Muscle layer of duodenum (tissue), 2 donors: ENCODE measurements around the gene EIF3I.

Experiments used
- H3K27ac ChIP-seq: one replicate; pipeline ENCODE4 v1.7.0; 2013; ENCODE audit warnings: mild to moderate bottlenecking, low read length
- H3K27me3 ChIP-seq: one replicate; pipeline ENCODE4 v1.7.0; 2013; ENCODE audit warnings: low read depth, mild to moderate bottlenecking, control low read depth, low read length
- H3K36me3 ChIP-seq, 2 donors: one replicate each; pipeline ENCODE4 v1.7.0; 2013; ENCODE audit warnings: low read length in 2 of 2, control low read depth in 1 of 2, mild to moderate bottlenecking in 1 of 2; ENCODE audit not compliant: insufficient read depth in 2 of 2, control insufficient read depth in 1 of 2
- H3K4me1 ChIP-seq, 2 donors: one replicate each; pipeline ENCODE4 v1.7.0; 2013; ENCODE audit warnings: low read length in 2 of 2, mild to moderate bottlenecking in 2 of 2, control low read depth in 1 of 2, moderate library complexity in 1 of 2; ENCODE audit not compliant: insufficient read depth in 2 of 2, control insufficient read depth in 1 of 2
- H3K4me3 ChIP-seq, 2 donors: one replicate each; pipeline ENCODE4 v1.7.0; 2013; ENCODE audit warnings: low read length in 2 of 2, low read depth in 1 of 2, mild to moderate bottlenecking in 1 of 2
- H3K9me3 ChIP-seq, 2 donors: one replicate each; pipeline ENCODE4 v1.7.0; 2013; ENCODE audit warnings: low read length in 2 of 2, control low read depth in 1 of 2, mild to moderate bottlenecking in 1 of 2; ENCODE audit not compliant: control insufficient read depth in 1 of 2
- donor health status: healthy.

The EIF3I gene

GRCh38 chr1:32186077-32186476 is 36.1 kb upstream of the EIF3I start:
- H3K9me3 ChIP-seq, result no peaks in the 10 kb centered on the region
- no peak overlapping the region for H3K27ac ChIP-seq
- H3K4me3 ChIP-seq, result no peak overlapping the region
- peaks cover 56 to 57% of the 10 kb centered on the region in 2 donors for H3K36me3 ChIP-seq
- peaks cover 11 to 30% of the 10 kb centered on the region in 2 donors for H3K4me1 ChIP-seq
- no peaks in the 10 kb centered on the region for H3K27me3 ChIP-seq

- Histone ChIP-seq H3K4me1 (peaks cover 7 to 26% of the 10 kb centered on the region in 2 donors), H3K9me3 (no peaks in the 10 kb centered on the region), H3K4me3 (no peak overlapping the region), H3K27me3 (no peaks in the 10 kb centered on the region), H3K36me3 (peaks cover 57 to 61% of the 10 kb centered on the region in 2 donors), H3K27ac (no peak overlapping the region)
Observed at GRCh38 chr1:32186491-32186890, 35.7 kb upstream of the EIF3I start.

- no peak overlapping the region for H3K4me3 ChIP-seq
- H3K27me3 ChIP-seq, result no peaks in the 10 kb centered on the region
- peaks cover 4 to 15% of the 10 kb centered on the region in 2 donors for H3K4me1 ChIP-seq
- H3K27ac ChIP-seq, result no peak overlapping the region
- peaks cover 67 to 70% of the 10 kb centered on the region in 2 donors for H3K36me3 ChIP-seq
- no peaks in the 10 kb centered on the region for H3K9me3 ChIP-seq
Observed at GRCh38 chr1:32187850-32188249, 34.4 kb upstream of the EIF3I start.

- no peak overlapping the region for H3K27ac ChIP-seq
- no peaks in the 10 kb centered on the region for H3K9me3 ChIP-seq
- no peaks in the 10 kb centered on the region for H3K27me3 ChIP-seq
- H3K4me1 ChIP-seq, result no peaks in the 10 kb centered on the region
- no peak overlapping the region for H3K4me3 ChIP-seq
- peaks cover 90 to 98% of the 10 kb centered on the region in 2 donors for H3K36me3 ChIP-seq
Observed at GRCh38 chr1:32192220-32192948, 29.8 kb upstream of the EIF3I start.

- Histone ChIP-seq H3K9me3 (no peaks in the 10 kb centered on the region), H3K4me3 (no peak overlapping the region), H3K27me3 (no peaks in the 10 kb centered on the region), H3K27ac (no peak overlapping the region), H3K4me1 (peaks cover 5 to 11% of the 10 kb centered on the region in 2 donors), H3K36me3 (peaks cover 70 to 73% of the 10 kb centered on the region in 2 donors)
Observed at GRCh38 chr1:32194984-32195383, 27.2 kb upstream of the EIF3I start.

GRCh38 chr1:32195531-32195930 is 26.7 kb upstream of the EIF3I start:
- Histone ChIP-seq H3K36me3 (peaks cover 64 to 68% of the 10 kb centered on the region in 2 donors), H3K4me3 (no peak overlapping the region), H3K9me3 (no peaks in the 10 kb centered on the region), H3K27me3 (no peaks in the 10 kb centered on the region), H3K27ac (no peak overlapping the region), H3K4me1 (peaks cover 6 to 13% of the 10 kb centered on the region in 2 donors)

- Histone ChIP-seq H3K36me3 (peaks cover 60 to 61% of the 10 kb centered on the region in 2 donors), H3K27ac (no peak overlapping the region), H3K4me3 (no peak overlapping the region), H3K27me3 (no peaks in the 10 kb centered on the region), H3K9me3 (no peaks in the 10 kb centered on the region), H3K4me1 (peaks cover 6 to 16% of the 10 kb centered on the region in 2 donors)
Observed at GRCh38 chr1:32195972-32196823, 26.0 kb upstream of the EIF3I start.

GRCh38 chr1:32197074-32197473 is 25.1 kb upstream of the EIF3I start:
- Histone ChIP-seq H3K36me3 (peaks cover 51 to 52% of the 10 kb centered on the region in 2 donors), H3K4me1 (peaks cover 6 to 24% of the 10 kb centered on the region in 2 donors), H3K27me3 (no peaks in the 10 kb centered on the region), H3K9me3 (no peaks in the 10 kb centered on the region), H3K4me3 (no peak overlapping the region), H3K27ac (no peak overlapping the region)

- H3K27ac ChIP-seq, result no peak overlapping the region
- no peak overlapping the region for H3K4me3 ChIP-seq
- H3K36me3 ChIP-seq, result peaks cover 43 to 45% of the 10 kb centered on the region in 2 donors
- no peaks in the 10 kb centered on the region for H3K27me3 ChIP-seq
- H3K9me3 ChIP-seq, result no peaks in the 10 kb centered on the region
- peaks cover 6 to 27% of the 10 kb centered on the region in 2 donors for H3K4me1 ChIP-seq
Observed at GRCh38 chr1:32197837-32198236, 24.4 kb upstream of the EIF3I start.

- Histone ChIP-seq H3K27me3 (no peaks in the 10 kb centered on the region), H3K36me3 (peaks cover 38 to 39% of the 10 kb centered on the region in 2 donors), H3K4me1 (peaks cover 6 to 27% of the 10 kb centered on the region in 2 donors), H3K27ac (no peak overlapping the region), H3K9me3 (no peaks in the 10 kb centered on the region), H3K4me3 (no peak overlapping the region)
Observed at GRCh38 chr1:32198237-32199042, 23.8 kb upstream of the EIF3I start.
